Measurements from ENCODE around the gene HEXIM2. TPM values are rescaled to one million over a fixed set of nuclear protein-coding genes. Genes with fewer than 3 reads are reported as not detected.
A peak's percentile ranks its signal among the peaks of the same experiment; 100 is the strongest.

The HEXIM2 gene
- total RNA-seq, 1 experiment from 2014 or later = 4.5 TPM

- BruUV-seq (replicated peaks) = no TSS peak
- ChIA-PET POLR2A (interaction anchor here (0.6 to 1.2 kb wide), 3 partner anchors 12 to 22 kb away, joined by 3 to 5 read pairs (median 3); partner anchors contain the start of gene HEXIM1), CTCF (interaction anchor here (0.6 to 2.9 kb wide), 16 partner anchors 9 to 227 kb away, joined by 3 to 58 read pairs (median 5); partner anchors contain the start of gene HEXIM1)
- in situ Hi-C loops (cut with HindIII; ENCODE audit: low pct_unique_long_range_greater_than_20kb, low sequenced_read_pairs) = no loop called here
- Histone ChIP-seq H3K9me3 (ENCODE audit: control insufficient read depth, insufficient read depth, low read depth, low read length) (no peaks in the 10 kb centered on the region), H3K27me3 (ENCODE audit: control insufficient read depth, insufficient read depth, low read length) (no peaks in the 10 kb centered on the region), H3K27ac (ENCODE audit: low read length) (peak overlapping the region; percentile 80), H3K4me1 (ENCODE audit: control insufficient read depth, insufficient read depth, low read length) (peaks cover 8% of the 10 kb centered on the region; the same call in 1 of the 2 replicates), H3K4me3 (ENCODE audit: low read depth in 2 of 2, low read length in 2 of 2) (peak overlapping the region; percentile 59 to 67), H3K36me3 (ENCODE audit: control insufficient read depth, insufficient read depth, low read length) (no peaks in the 10 kb centered on the region; the same call in 1 of the 2 replicates)
- TF ChIP-seq REST (IDR thresholded peaks at IDR 0.05; ENCODE audit: insufficient read depth in 1 of 2, low read depth in 2 of 2, low read length in 1 of 2) = no peak
- no peak for DNase-seq (ENCODE audit: low read depth, low spot score)
- ATAC-seq = no peak
- intact Hi-C loops (cut with micrococcal nuclease; ENCODE audit: unreplicated experiment) = loop anchor here (1.0 kb wide), 1 partner anchor 62 kb away; no protein-coding TSS in a partner anchor
These were observed 25.5 kb upstream of the HEXIM2 start for GRCh38 chr17:45135978-45136791.

- CTCF ChIA-PET = interaction anchor here (0.5 to 2.9 kb wide), 2 partner anchors 58 to 61 kb away, joined by 6 to 58 read pairs; no protein-coding TSS in a partner anchor
- TF ChIP-seq POLR2AphosphoS5 (IDR thresholded peaks at IDR 0.05; ENCODE audit: low read depth, low read length) (no peak), REST (IDR thresholded peaks at IDR 0.05; ENCODE audit: insufficient read depth in 1 of 2, low read depth in 2 of 2, low read length in 1 of 2) (no peak)
- DNase-seq (ENCODE audit: low read depth, low spot score) (no peak), ATAC-seq (no peak)
- Histone ChIP-seq H3K4me1 (ENCODE audit: control insufficient read depth, insufficient read depth, low read length) (peaks cover 8% of the 10 kb centered on the region; the same call in 1 of the 2 replicates), H3K36me3 (ENCODE audit: control insufficient read depth, insufficient read depth, low read length) (no peaks in the 10 kb centered on the region), H3K27ac (ENCODE audit: low read length) (no peak overlapping the region), H3K9me3 (ENCODE audit: control insufficient read depth, insufficient read depth, low read depth, low read length) (no peaks in the 10 kb centered on the region), H3K27me3 (ENCODE audit: control insufficient read depth, insufficient read depth, low read length) (no peaks in the 10 kb centered on the region), H3K4me3 (ENCODE audit: low read depth in 2 of 2, low read length in 2 of 2) (no peak overlapping the region)
- in situ Hi-C loops (cut with HindIII; ENCODE audit: low pct_unique_long_range_greater_than_20kb, low sequenced_read_pairs) (no loop called here), intact Hi-C loops (cut with micrococcal nuclease; ENCODE audit: unreplicated experiment) (no loop called here)
- BruUV-seq (replicated peaks) = no TSS peak
- POLR2A ChIA-PET = interaction anchor here (0.6 to 0.9 kb wide), 2 partner anchors 12 to 65 kb away, joined by 3 read pairs; no protein-coding TSS in a partner anchor
These were observed 24.7 kb upstream of the HEXIM2 start for GRCh38 chr17:45136846-45137560.
